GM12872 (cell line): ENCODE results near the gene ANXA3.

Experiments used
- TF ChIP-seq, protein P1 (sequence below): IDR thresholded peaks from 3 replicates; pipeline ENCODE4 v1.5.1; 2011; ENCODE audit warnings: low read depth, mild to moderate bottlenecking, low read length, moderate library complexity; ENCODE audit not compliant: insufficient read depth

Gene ANXA3

DNA sequence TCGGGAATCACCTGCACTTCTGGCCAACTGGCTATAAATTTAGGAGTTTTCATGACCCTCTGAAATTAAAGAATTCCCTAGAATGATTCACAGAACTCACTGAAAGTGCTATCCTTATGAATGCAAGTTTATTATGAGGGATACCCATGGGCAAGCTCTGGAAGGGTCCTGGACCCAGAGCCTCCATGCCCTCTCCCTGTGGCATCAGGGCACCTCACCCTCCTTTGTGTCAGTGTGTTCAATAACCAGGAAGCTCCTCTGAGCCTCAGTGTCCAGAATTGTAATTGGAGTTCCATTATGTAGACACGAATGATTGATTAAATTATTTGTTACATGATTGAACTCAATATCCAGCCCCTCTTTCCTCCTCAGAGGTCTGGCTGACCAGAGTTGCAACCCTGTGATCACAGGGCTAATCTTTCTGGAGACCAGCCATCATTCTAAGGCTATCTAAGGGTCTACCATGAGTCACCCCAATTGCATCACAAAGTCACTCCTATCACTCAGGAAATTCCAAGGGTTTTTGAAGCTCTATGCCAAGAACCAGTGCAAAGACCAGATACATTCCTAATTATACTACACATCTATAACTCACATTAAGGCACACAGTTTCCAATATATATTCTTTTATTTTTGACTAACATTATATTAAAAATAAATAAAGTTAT, 8.9 kb downstream of the ANXA3 start:
- TF ChIP-seq, protein P1, sequence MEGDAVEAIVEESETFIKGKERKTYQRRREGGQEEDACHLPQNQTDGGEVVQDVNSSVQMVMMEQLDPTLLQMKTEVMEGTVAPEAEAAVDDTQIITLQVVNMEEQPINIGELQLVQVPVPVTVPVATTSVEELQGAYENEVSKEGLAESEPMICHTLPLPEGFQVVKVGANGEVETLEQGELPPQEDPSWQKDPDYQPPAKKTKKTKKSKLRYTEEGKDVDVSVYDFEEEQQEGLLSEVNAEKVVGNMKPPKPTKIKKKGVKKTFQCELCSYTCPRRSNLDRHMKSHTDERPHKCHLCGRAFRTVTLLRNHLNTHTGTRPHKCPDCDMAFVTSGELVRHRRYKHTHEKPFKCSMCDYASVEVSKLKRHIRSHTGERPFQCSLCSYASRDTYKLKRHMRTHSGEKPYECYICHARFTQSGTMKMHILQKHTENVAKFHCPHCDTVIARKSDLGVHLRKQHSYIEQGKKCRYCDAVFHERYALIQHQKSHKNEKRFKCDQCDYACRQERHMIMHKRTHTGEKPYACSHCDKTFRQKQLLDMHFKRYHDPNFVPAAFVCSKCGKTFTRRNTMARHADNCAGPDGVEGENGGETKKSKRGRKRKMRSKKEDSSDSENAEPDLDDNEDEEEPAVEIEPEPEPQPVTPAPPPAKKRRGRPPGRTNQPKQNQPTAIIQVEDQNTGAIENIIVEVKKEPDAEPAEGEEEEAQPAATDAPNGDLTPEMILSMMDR = no peak

DNA sequence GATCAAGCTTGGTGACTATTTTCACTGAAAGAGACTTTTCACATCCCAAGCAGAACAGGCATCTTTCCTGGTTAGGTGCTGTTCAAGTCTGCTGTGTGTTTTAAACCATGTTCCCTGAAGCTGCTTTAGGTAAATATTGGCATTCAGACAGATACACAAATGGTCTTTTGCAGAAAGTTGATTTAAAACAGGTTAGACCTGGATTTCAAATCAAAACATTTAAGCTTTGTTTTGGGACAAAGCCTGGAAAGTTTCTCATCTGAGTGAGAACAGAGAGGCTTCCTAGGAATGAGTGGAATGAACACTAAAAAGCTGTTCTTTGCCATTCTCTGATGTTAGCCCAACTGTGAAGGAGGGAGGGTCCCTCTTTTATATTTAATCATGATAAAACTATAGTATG, 10.1 kb downstream of the ANXA3 start:
- TF ChIP-seq, protein P1 = no peak

DNA sequence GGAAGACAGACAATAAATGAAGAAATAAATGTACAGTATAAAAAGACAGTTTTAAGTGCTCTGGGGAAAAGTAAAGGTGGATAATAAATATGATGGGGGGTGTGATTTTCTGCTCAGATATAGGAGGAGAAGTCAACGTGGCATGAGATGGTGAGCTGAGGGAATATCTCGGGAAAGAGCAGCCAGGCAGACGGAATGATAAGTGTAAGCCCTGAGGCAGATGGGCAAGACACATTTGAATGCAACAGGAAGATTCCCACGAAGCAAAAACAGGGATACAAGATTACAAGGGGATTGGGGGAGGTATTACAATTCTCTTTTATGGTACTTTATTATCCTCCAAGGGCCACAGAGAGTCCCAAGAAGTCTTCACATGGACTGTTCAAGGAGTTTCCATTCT, 11.1 kb downstream of the ANXA3 start:
- TF ChIP-seq, protein P1 = no peak

DNA sequence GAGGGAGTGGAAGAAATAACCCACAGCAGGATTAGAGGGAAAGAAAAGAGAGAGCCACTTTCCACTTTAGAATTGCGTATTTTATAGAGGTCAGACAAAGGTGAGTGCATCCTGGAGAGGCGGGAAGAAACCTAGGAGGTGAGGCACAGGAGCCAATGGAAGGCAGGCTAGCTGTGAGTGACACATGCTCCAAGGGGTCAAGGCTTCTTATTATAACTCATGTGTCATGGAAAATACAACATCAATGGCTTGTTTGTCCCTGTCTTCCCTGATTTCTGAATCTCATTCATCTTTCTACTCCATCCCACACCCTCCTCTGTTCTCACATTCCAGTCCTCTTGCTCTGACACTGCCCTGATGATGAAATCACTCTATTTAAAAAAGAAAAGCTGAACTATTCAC, 14.4 kb downstream of the ANXA3 start:
- TF ChIP-seq, protein P1 = no peak

DNA sequence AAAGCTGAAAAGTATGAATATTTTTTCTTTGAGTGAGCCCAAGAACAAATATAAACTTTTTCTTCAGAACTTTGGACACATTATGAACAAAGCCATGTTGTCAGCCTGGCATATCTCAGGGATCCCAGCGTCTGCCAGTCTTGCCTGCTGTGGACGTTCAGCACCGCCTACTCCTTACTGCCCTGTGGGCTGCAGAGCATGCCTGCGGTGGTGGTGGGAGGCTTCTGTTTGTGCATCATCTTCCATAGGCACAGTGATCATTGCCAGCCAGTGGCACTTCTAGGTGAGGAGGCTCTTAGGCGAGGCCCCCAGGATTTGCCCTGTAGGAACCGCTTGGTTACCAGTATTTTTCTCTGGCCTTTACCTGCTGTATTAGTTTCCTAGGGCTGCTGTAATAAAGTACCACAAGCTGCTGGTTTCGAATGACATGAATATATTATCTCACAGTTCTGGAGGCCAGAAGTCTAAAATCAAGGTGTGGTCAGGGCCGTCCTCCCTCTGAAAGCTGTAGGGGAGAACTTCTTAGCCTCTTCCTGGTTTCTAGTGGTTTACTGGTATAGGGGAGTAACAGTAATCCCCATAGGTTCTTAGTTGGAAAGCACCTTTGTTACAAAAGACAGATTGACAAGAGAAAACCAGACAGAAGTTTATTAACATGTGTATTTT, 15.4 kb downstream of the ANXA3 start:
- TF ChIP-seq, protein P1 = no peak

DNA sequence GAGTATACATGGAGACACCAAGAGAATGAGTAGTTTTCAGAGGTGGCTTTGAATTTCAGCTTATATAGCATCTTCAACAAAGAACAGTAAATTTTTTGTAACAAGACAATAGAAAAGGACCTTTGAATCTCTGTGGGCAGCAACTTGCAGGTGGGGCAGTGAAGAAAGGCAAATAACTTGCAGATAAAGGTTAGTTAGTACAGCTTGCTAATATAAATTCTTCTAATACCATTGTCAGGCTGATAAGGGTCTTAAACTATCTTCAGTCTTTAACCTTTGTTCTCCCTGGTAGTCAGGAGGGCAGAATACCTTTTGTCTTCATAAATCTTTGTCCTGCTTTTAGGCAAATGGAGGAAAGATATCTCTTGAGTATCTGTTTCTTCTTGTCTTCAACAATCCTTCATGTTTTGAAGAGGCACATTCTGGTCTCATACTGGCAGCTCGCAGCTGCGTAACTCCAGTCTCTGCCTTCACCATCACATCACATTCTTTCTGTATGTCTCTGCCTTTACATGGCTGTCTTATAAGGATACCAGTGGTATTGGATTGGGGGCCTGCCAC, 16.0 kb downstream of the ANXA3 start:
- TF ChIP-seq, protein P1 = no peak

DNA sequence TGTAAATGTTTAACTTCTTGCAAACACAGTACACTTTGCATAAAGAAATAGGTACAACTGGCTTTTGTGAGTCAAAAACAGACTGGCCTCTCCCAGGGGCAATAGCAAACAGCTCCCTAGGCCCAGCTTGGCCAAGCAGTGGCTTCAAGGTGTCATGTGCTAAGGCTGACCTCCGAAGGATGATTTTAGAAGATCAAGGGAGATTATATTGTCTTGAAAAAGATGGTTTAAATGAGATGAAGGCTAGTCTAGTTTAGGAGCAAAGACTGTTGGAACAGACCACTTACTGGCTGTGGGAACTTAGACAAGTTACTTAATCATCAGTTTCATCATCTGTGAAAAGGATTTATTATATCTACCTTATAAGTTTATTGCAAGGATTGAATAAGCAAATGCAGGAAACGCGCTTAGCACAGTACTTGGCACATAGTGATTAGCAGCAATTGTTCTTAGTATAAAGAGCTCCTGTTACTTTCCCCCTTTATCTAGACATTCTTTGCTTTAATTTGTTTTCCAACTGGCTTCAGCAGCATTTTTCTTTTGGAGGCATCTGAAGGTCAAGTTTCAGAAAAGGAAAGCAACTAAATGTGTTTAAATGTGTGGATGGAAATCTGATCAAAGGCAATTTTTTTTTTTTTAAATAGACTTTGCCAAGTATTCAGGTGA, 17.2 kb downstream of the ANXA3 start:
- TF ChIP-seq, protein P1 = no peak
